Adrenal gland (tissue), 5 donors: ENCODE measurements around the gene LATS2.

ENCODE experiments used
- POLR2A ChIP-seq, 2 donors: fragments of 450-650 bp; IDR thresholded peaks; one replicate each; pipeline ENCODE4 v1.6.1; 2017; ENCODE audit warnings: antibody characterized with exemption in 2 of 2, mild to moderate bottlenecking in 2 of 2, moderate library complexity in 1 of 2
- TF ChIP-seq, protein P1 (sequence below), 6 experiments: fragments of 450-650 bp in 4 of 6; fragments of 200-600 bp in 2 of 6; sonication (generic) in 1 of 6; IDR thresholded peaks; 1 replicate in 5 of 6; 2 replicates in 1 of 6; pipeline versions ENCODE4 v1.5.1 to v1.8.0; 2016 to 2021; ENCODE audit warnings: antibody characterized with exemption in 6 of 6, mild to moderate bottlenecking in 2 of 6, moderate library complexity in 1 of 6
- donor health status: DM: no; HTN: no; CAD: no.

DNA sequence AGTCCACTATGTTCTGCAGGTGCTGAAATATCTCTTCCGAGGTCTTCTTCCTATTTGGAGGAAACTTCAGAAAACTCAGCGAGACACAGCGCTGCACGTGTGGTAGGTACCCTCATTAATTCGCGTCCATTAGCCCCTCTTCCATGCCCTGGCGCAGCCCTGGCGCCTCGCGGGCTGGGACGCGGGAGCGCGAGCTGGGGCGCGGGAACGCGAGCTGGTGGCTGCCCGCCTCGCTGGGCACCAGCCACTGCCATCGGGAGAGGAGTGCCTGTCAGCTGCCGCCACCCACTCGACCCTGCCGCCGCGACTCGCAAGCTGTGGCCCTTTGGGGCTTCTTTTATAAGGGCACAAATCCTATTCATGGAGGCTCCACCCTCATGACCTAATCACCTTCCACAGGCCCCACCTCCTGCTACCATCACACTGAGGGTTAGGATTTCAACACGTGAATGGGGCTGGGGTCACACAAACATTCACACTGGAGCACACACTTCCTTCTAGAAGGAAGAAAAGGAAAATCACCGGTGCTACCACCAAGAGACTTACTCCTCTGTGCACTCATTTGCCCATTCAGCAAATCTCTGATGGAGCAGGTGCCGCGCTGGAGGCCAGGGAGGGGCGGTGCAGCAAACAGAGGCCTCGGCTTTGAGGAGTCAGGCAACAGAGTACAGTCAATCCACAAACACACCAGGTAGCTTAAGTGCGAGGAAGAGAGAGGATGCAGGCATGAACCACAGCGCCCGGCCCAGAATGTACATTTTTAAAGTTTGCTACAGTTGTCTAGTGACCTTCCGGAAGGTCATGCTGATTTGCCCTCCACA, 43.0 kb upstream of the LATS2 start:
- no peak for TF ChIP-seq POLR2A (IDR thresholded peaks at IDR 0.05)
- TF ChIP-seq, protein P1, sequence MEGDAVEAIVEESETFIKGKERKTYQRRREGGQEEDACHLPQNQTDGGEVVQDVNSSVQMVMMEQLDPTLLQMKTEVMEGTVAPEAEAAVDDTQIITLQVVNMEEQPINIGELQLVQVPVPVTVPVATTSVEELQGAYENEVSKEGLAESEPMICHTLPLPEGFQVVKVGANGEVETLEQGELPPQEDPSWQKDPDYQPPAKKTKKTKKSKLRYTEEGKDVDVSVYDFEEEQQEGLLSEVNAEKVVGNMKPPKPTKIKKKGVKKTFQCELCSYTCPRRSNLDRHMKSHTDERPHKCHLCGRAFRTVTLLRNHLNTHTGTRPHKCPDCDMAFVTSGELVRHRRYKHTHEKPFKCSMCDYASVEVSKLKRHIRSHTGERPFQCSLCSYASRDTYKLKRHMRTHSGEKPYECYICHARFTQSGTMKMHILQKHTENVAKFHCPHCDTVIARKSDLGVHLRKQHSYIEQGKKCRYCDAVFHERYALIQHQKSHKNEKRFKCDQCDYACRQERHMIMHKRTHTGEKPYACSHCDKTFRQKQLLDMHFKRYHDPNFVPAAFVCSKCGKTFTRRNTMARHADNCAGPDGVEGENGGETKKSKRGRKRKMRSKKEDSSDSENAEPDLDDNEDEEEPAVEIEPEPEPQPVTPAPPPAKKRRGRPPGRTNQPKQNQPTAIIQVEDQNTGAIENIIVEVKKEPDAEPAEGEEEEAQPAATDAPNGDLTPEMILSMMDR (IDR thresholded peaks at IDR 0.05) = no peak
